Superior temporal gyrus (tissue), 1 donor: ENCODE data around the gene UFD1.

Experiments
- DNase-seq: peaks from one replicate; pipeline ENCODE4 v3.0.0-alpha.2; 2016; ENCODE audit errors: extremely low spot score

The UFD1 gene

GRCh38 chr22:19478901-19479354, at the start of gene UFD1:
UFD1 (minus strand) TSS chr22:19479193; CDS start chr22:19479085, 108 bp downstream.
- no peak for DNase-seq

GRCh38 chr22:19527861-19528417, 48.9 kb upstream of the UFD1 start:
- no peak for DNase-seq

- no peak for DNase-seq
Measured at GRCh38 chr22:19527321-19527721, 48.3 kb upstream of the UFD1 start.

- DNase-seq = no peak
Measured at GRCh38 chr22:19526702-19527111, 47.7 kb upstream of the UFD1 start.

GRCh38 chr22:19526076-19526701, 47.2 kb upstream of the UFD1 start:
- DNase-seq = no peak

- no peak for DNase-seq
Measured at GRCh38 chr22:19525666-19526065, 46.7 kb upstream of the UFD1 start.

- DNase-seq = no peak
Measured at GRCh38 chr22:19525116-19525660, 46.2 kb upstream of the UFD1 start.

GRCh38 chr22:19524170-19525115, 45.5 kb upstream of the UFD1 start, which contains the start of gene CLDN5:
CLDN5 (minus strand) TSS chr22:19524410; CDS start chr22:19524255, 155 bp downstream.
- DNase-seq = no peak

GRCh38 chr22:19523240-19524169, 44.5 kb upstream of the UFD1 start:
- DNase-seq = no peak

- DNase-seq = no peak
Measured at GRCh38 chr22:19522881-19523239, 43.9 kb upstream of the UFD1 start.

GRCh38 chr22:19522190-19522880, 43.3 kb upstream of the UFD1 start:
- no peak for DNase-seq

GRCh38 chr22:19520566-19521305, 41.7 kb upstream of the UFD1 start:
- DNase-seq = no peak

- DNase-seq = no peak
Measured at GRCh38 chr22:19520007-19520406, 41.0 kb upstream of the UFD1 start.

- DNase-seq = no peak
Measured at GRCh38 chr22:19519041-19519926, 40.3 kb upstream of the UFD1 start.

GRCh38 chr22:19518635-19519034, 39.6 kb upstream of the UFD1 start:
- DNase-seq = no peak

- no peak for DNase-seq
Measured at GRCh38 chr22:19517919-19518611, 39.1 kb upstream of the UFD1 start.

- no peak for DNase-seq
Measured at GRCh38 chr22:19517171-19517500, 38.1 kb upstream of the UFD1 start.
